Adrenal gland (tissue), 12 donors: Measurements from ENCODE around the gene MARCHF10. TPM values are rescaled to one million over a fixed set of nuclear protein-coding genes. Genes with fewer than 3 reads are reported as not detected.

ENCODE experiments used
- DNase-seq, 7 donors: peaks; one replicate each; pipeline ENCODE4 v3.0.0-alpha.2; 2019 to 2020
- H3K27ac ChIP-seq, 5 donors: fragments of 200-600 bp; sonication (generic) in 4 of 5; 1 replicate in 3 of 5; 2 replicates in 2 of 5; pipeline versions ENCODE4 v1.5.1 to v1.8.0; 2016 to 2020; ENCODE audit warnings: mild to moderate bottlenecking in 1 of 5
- H3K27me3 ChIP-seq: fragments of 200-600 bp; 2 replicates; pipeline ENCODE4 v1.8.0; 2021
- H3K36me3 ChIP-seq, 2 donors: fragments of 200-600 bp; replicated peaks in 1 of 2; 1 replicate in 1 of 2; 2 replicates in 1 of 2; pipeline versions ENCODE4 v1.5.1 to v1.8.0; 2018 to 2022
- H3K4me1 ChIP-seq, 2 donors: fragments of 200-600 bp; replicated peaks in 1 of 2; 1 replicate in 1 of 2; 2 replicates in 1 of 2; pipeline versions ENCODE4 v1.5.1 to v1.8.0; 2018 to 2021
- H3K4me3 ChIP-seq, 4 donors: fragments of 200-600 bp; sonication (generic) in 3 of 4; one replicate each; pipeline ENCODE4 v1.5.1; 2016 to 2018
- H3K9me3 ChIP-seq, 3 donors: fragments of 200-600 bp; sonication (generic) in 1 of 3; replicated peaks in 1 of 3; 1 replicate in 2 of 3; 2 replicates in 1 of 3; pipeline versions ENCODE4 v1.5.1 to v1.8.0; 2016 to 2021
- CTCF ChIP-seq, 6 experiments: fragments of 450-650 bp in 4 of 6; fragments of 200-600 bp in 2 of 6; sonication (generic) in 1 of 6; IDR thresholded peaks; 1 replicate in 5 of 6; 2 replicates in 1 of 6; pipeline versions ENCODE4 v1.5.1 to v1.8.0; 2016 to 2021; ENCODE audit warnings: antibody characterized with exemption in 6 of 6, mild to moderate bottlenecking in 2 of 6, moderate library complexity in 1 of 6
- POLR2A ChIP-seq, 2 donors: fragments of 450-650 bp; IDR thresholded peaks; one replicate each; pipeline ENCODE4 v1.6.1; 2017; ENCODE audit warnings: antibody characterized with exemption in 2 of 2, mild to moderate bottlenecking in 2 of 2, moderate library complexity in 1 of 2
- WGBS, 4 donors: extraction: QIAGEN DNeasy Blood & Tissue Kit in 2 of 4; methylation state at CpG; one replicate each; pipeline versions ENCODE4 v1.1.5 to v1.1.7; 2013 to 2017; 5-methylcytosine and 5-hydroxymethylcytosine counted together
- intact Hi-C, 2 donors: fragments of 100-400 bp; cut with DNase I; formaldehyde crosslinking; loops; one replicate each; pipeline versions ENCODE4 v1.14.1 to v1.15.0; 2022 to 2023
- polyA plus RNA-seq, 3 donors: library from polyadenylated mRNA; stranded (reverse); fragments of 200-250 nt in 2 of 3; fragments of 350-450 nt in 1 of 3; fragmentation: Illumina TruSeq in 1 of 3; extraction: RNeasy Lipid Tissue Mini Kit (QIAGEN cat#74804) in 1 of 3; gene quantifications; one replicate each; pipeline ENCODE4 v1.2.3, GENCODE V29; 2013 to 2014
- total RNA-seq, 9 donors: library from RNA; depleted of rRNA in 4 of 9; stranded (reverse); fragments of >200 nt in 4 of 9; fragments of 120-200 nt in 1 of 9; fragmentation: NEBNext Ultra II Directional in 1 of 9; extraction: Animal tissue kit (Norgen Biotek cat#: 25700) in 1 of 9; gene quantifications; one replicate each; pipeline versions ENCODE4 v1.1.0 to v1.2.4, GENCODE V29; 2013 to 2023
- donor health status: healthy with polysubstance abuse.
- donor health status: Bipolar disorder and iron deficiency.
- donor health status: DM: yes; HTN: yes; CAD: no.
- donor health status: DM: no; HTN: no; CAD: no.
- donor health status: DM: no; HTN: no; CAD: no.
- donor health status: DM: yes; HTN: yes; CAD: no.

MARCHF10 gene
- total and polyA plus RNA-seq, 12 donors = 0.31 to 0.64 (median 0.43) TPM; not detected in 8

DNA sequence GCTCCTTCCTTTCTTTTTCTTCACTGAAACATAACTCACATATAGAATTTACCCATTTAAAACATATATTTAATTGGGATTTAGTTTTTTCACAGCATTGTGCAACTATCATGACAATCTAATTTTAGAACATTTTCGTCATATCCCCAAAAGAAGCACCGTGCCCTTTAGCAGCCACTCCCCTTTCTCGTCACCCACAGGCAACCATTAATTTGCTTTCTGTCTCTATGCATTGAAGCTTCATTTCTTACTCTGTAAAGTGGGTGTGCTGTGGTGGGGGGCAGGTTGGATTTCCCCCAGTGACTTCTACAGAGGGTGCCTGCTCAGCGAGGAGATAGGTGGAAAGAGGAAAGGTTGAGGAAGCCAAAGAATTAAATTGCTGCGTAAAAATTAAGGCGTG lies 144.8 kb downstream of the MARCHF10 start:
- Histone ChIP-seq H3K4me1 (no peaks in the 10 kb centered on the region), H3K4me3 (no peak overlapping the region), H3K27me3 (no peaks in the 10 kb centered on the region), H3K9me3 (no peaks in the 10 kb centered on the region), H3K27ac (no peak overlapping the region), H3K36me3 (no peaks in the 10 kb centered on the region)
- TF ChIP-seq CTCF (IDR thresholded peaks at IDR 0.05) = no peak
- no peak for TF ChIP-seq POLR2A (IDR thresholded peaks at IDR 0.05)
- intact Hi-C loops = no loop called here
- 67 to 75% (median 73%) methylated on average over 6 of the region's 6 CpGs for WGBS, 4 donors
- no peak for DNase-seq

- H3K27ac ChIP-seq = no peak overlapping the region
- TF ChIP-seq CTCF (IDR thresholded peaks at IDR 0.05) (no peak), POLR2A (IDR thresholded peaks at IDR 0.05) (no peak)
- H3K27me3 ChIP-seq = no peaks in the 10 kb centered on the region
- H3K36me3 ChIP-seq = no peaks in the 10 kb centered on the region
- no peak overlapping the region for H3K4me3 ChIP-seq
- no peaks in the 10 kb centered on the region for H3K9me3 ChIP-seq
- no peak for DNase-seq
- WGBS, 4 donors = 67 to 81% (median 75%) methylated on average over 6 of the region's 6 CpGs
- no peaks in the 10 kb centered on the region for H3K4me1 ChIP-seq
- intact Hi-C loops = no loop called here
Observed at GRCh38 chr17:62662855-62663254, 145.3 kb downstream of the MARCHF10 start.

DNA sequence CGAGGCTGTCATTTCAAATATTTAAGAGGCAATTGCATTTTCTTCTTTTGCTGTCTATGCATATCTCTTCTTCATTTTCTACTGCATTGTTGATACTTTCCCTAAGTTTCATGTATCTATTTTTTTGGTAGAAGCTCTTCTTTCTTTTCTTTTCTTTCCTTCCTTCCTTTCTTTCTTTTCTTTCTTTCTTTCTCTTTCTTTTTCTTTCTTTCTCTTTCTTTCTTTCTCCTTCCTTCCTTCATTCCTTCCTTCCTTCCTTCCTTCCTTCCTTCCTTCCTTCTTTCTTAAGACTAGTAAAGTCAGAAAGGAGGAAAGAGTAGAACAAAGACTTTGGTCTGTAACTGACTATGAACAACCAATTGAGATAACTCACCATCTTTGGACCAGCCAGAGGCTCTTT lies 146.8 kb downstream of the MARCHF10 start:
- 90 to 100% (median 99%) methylated on average over 1 of the region's 1 CpG for WGBS, 4 donors
- TF ChIP-seq POLR2A (IDR thresholded peaks at IDR 0.05) = no peak
- TF ChIP-seq CTCF (IDR thresholded peaks at IDR 0.05) = no peak
- intact Hi-C loops = no loop called here

DNA sequence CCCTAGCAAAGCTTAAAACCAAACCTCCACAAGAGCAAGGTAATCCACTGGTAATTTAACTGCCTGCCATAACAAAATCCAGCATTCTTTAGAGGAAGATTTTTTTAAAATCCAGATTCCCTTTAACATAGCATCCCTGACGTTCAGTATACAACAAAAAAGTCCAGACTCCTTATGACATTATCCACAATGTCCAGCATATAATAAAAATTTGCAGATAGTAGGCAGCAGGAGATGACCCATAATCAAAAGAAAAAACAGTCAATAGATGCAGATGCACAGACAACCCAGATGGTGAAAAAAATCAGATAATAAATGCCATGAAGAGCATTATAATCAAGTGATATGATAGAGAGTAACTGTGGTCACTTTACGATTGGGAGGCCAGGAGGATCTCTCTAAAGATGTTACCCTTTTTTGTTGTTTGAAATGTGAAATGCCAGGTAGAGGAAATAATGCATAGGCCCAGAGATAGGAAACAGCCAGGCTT lies 147.4 kb downstream of the MARCHF10 start:
- no peaks in the 10 kb centered on the region for H3K4me1 ChIP-seq
- WGBS, 4 donors = 67 to 89% (median 82%) methylated on average over 2 of the region's 2 CpGs
- H3K9me3 ChIP-seq = no peaks in the 10 kb centered on the region
- intact Hi-C loops = no loop called here
- no peak for DNase-seq
- no peak for TF ChIP-seq CTCF (IDR thresholded peaks at IDR 0.05)
- TF ChIP-seq POLR2A (IDR thresholded peaks at IDR 0.05) = no peak
- no peak overlapping the region for H3K4me3 ChIP-seq
- no peaks in the 10 kb centered on the region for H3K36me3 ChIP-seq
- H3K27me3 ChIP-seq = no peaks in the 10 kb centered on the region
- H3K27ac ChIP-seq = no peak overlapping the region

More for the DNA sequence above, 146.8 kb downstream of the MARCHF10 start:
- no peaks in the 10 kb centered on the region for H3K27me3 ChIP-seq
- no peaks in the 10 kb centered on the region for H3K4me1 ChIP-seq
- no peaks in the 10 kb centered on the region for H3K36me3 ChIP-seq
- H3K4me3 ChIP-seq = no peak overlapping the region
- no peaks in the 10 kb centered on the region for H3K9me3 ChIP-seq
- H3K27ac ChIP-seq = no peak overlapping the region
- DNase-seq = no peak
